ENCODE results near the gene FBXW12. TPM values are rescaled to one million over a fixed set of nuclear protein-coding genes. Genes with fewer than 3 reads are reported as not detected.

The FBXW12 gene
- total and polyA plus RNA-seq, 4 donors = not detected

- Histone ChIP-seq H3K4me1 (ENCODE audit: control insufficient read depth in 4 of 4, insufficient read depth in 4 of 4, low read length in 3 of 4) (no peaks in the 10 kb centered on the region), H3K27ac (ENCODE audit: low read depth in 1 of 2, low read length in 2 of 2) (no peak overlapping the region), H3K9me3 (ENCODE audit: control insufficient read depth in 4 of 4, low read length in 3 of 4) (no peaks in the 10 kb centered on the region), H3K36me3 (ENCODE audit: control insufficient read depth in 4 of 4, insufficient read depth in 3 of 4, low read depth in 1 of 4, low read length in 3 of 4) (peaks cover 11 to 59% (median 26%) of the 10 kb centered on the region in 4 donors), H3K9ac (ENCODE audit: low read depth in 1 of 2, low read length in 2 of 2) (no peak overlapping the region), H3K27me3 (ENCODE audit: control insufficient read depth in 4 of 4, insufficient read depth in 4 of 4, low read length in 3 of 4) (no peaks in the 10 kb centered on the region), H3K4me3 (ENCODE audit: low read depth in 1 of 3, low read length in 3 of 3) (no peak overlapping the region)
- WGBS = 89% methylated on average over 15 of the region's 15 CpGs
- no peak for DNase-seq (ENCODE audit: low spot score)
- no peak for TF ChIP-seq HNF4A (conservative IDR thresholded peaks at IDR 0.05)
- no peak for TF ChIP-seq TAF1 (conservative IDR thresholded peaks at IDR 0.05)
- TF ChIP-seq HNF4G (IDR thresholded peaks at IDR 0.05) = no peak
- TF ChIP-seq, protein P1, sequence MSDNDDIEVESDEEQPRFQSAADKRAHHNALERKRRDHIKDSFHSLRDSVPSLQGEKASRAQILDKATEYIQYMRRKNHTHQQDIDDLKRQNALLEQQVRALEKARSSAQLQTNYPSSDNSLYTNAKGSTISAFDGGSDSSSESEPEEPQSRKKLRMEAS (IDR thresholded peaks at IDR 0.05) = no peak
- TF ChIP-seq, protein P2, sequence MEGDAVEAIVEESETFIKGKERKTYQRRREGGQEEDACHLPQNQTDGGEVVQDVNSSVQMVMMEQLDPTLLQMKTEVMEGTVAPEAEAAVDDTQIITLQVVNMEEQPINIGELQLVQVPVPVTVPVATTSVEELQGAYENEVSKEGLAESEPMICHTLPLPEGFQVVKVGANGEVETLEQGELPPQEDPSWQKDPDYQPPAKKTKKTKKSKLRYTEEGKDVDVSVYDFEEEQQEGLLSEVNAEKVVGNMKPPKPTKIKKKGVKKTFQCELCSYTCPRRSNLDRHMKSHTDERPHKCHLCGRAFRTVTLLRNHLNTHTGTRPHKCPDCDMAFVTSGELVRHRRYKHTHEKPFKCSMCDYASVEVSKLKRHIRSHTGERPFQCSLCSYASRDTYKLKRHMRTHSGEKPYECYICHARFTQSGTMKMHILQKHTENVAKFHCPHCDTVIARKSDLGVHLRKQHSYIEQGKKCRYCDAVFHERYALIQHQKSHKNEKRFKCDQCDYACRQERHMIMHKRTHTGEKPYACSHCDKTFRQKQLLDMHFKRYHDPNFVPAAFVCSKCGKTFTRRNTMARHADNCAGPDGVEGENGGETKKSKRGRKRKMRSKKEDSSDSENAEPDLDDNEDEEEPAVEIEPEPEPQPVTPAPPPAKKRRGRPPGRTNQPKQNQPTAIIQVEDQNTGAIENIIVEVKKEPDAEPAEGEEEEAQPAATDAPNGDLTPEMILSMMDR (IDR thresholded peaks at IDR 0.05; ENCODE audit: low read depth, low read length, missing input control) = no peak
- no peak for TF ChIP-seq GABPA (IDR thresholded peaks at IDR 0.05 in 1 of 2, conservative IDR thresholded peaks at IDR 0.05 in 1 of 2)
- TF ChIP-seq SP1 (IDR thresholded peaks at IDR 0.05) = no peak
- TF ChIP-seq YY1 (IDR thresholded peaks at IDR 0.05) = no peak
- TF ChIP-seq ZBTB33 (IDR thresholded peaks at IDR 0.05) = no peak
- TF ChIP-seq EGR1 (IDR thresholded peaks at IDR 0.05; ENCODE audit: low read depth in 2 of 2) = no peak
- no peak for TF ChIP-seq NR2F2 (IDR thresholded peaks at IDR 0.05)
- TF ChIP-seq FOXA1 (IDR thresholded peaks at IDR 0.05) = no peak
- no peak for TF ChIP-seq FOXA2 (IDR thresholded peaks at IDR 0.05)
- TF ChIP-seq RAD21 (IDR thresholded peaks at IDR 0.05) = no peak
- no peak for TF ChIP-seq REST (IDR thresholded peaks at IDR 0.05)
Observed at GRCh38 chr3:48403533-48404439, 31.8 kb downstream of the FBXW12 start.
